ENCODE measurements around the gene VPS13A. TPM values are rescaled to one million over a fixed set of nuclear protein-coding genes. Genes with fewer than 3 reads are reported as not detected.
"Not testable (repeated sequence)": the region's sequence is repeated elsewhere in the genome, so short reads cannot be mapped to it uniquely, and the experiment has no call there.

Gene VPS13A
- total RNA-seq, 1 donor from 2014 or later = 47.7 TPM

DNA sequence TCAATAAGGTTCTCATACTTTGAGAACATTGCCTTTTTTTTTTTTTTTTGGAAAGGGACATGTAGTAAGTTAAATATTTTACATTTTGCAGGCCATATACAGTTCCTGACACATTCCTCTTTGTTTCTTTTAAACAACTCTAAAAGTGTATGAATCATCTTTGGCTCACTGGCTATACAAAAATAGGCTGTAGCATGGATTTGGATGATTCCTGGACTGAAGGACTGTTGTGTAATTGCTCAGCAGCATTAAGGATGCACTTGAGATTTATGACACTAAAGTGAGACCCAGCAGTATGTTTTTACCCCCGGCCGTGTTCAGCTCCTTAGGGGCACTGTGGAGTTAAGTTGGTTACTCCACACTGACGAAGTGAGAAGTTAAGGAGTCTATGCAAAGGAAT, 41.3 kb downstream of the VPS13A start:
- H3K4me1 Mint-ChIP-seq = peaks cover 4% of the 10 kb centered on the region
- peaks cover 32% of the 10 kb centered on the region for H3K36me3 Mint-ChIP-seq (ENCODE audit: low read depth)
- H3K4me3 Mint-ChIP-seq = no peak overlapping the region
- H3K27ac Mint-ChIP-seq = no peak overlapping the region
- no peak for DNase-seq
- no peaks in the 10 kb centered on the region for H3K27me3 Mint-ChIP-seq
- intact Hi-C loops (cut with micrococcal nuclease) = no loop called here
- H3K9me3 Mint-ChIP-seq = no peaks in the 10 kb centered on the region

- Mint-ChIP-seq H3K4me3 (no peak overlapping the region), H3K27me3 (no peaks in the 10 kb centered on the region), H3K9me3 (no peaks in the 10 kb centered on the region), H3K27ac (no peak overlapping the region), H3K36me3 (ENCODE audit: low read depth) (peaks cover 39% of the 10 kb centered on the region), H3K4me1 (peaks cover 4% of the 10 kb centered on the region)
- intact Hi-C loops (cut with micrococcal nuclease) = no loop called here
- no peak for DNase-seq
Measured at GRCh38 chr9:77221431-77221830, 44.1 kb downstream of the VPS13A start.

DNA sequence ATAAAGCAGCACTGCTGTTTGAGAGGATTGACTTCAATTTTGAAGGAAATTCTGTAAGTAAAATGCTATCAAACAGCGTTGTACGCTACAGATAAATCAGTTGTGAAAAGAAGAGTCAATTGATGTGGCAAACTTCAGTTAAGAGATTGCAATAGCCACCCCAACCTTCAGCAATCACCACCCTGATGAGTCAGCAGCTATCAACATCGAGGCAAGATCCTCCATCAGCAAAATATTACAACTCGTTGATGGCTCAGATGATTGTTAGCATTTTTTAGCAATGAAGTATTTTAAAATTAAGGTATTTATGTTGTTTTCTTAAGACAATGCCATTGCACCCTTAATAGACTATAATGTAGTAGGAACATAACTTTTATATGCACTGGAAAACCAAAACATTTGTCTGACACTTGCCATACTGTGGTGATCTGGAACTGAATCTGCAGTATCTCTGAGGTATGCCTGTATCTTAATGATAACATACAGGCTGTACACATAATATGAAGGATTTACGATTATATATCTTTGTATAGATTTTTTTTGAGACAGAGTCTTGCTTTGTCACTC, 47.5 kb downstream of the VPS13A start:
- Mint-ChIP-seq H3K27ac (no peak overlapping the region), H3K36me3 (ENCODE audit: low read depth) (peaks cover 42% of the 10 kb centered on the region), H3K4me1 (peaks cover 4% of the 10 kb centered on the region), H3K27me3 (no peaks in the 10 kb centered on the region), H3K9me3 (no peaks in the 10 kb centered on the region), H3K4me3 (no peak overlapping the region)
- no peak for DNase-seq
- intact Hi-C loops (cut with micrococcal nuclease) = no loop called here

DNA sequence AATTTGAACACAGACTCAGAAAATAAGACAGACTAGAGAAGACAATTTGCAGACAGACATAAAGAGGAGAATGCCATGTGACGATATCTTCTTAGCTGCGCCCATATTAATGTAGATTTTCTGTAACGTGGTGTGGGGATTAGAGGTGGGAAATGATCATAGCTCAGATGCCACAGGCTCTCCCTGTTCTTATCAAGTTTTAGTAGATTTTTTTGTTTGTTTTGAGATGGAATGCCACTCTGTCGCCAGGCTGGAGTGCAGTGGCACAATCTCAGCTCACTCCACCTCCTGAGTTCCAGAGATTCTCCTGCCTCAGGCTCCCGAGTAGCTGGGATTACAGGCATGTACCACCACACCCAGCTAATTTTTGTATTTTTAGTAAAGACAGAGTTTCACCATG, 59.4 kb downstream of the VPS13A start:
- Mint-ChIP-seq H3K4me3 (no peak overlapping the region), H3K27ac (no peak overlapping the region), H3K27me3 (no peaks in the 10 kb centered on the region), H3K4me1 (no peaks in the 10 kb centered on the region), H3K9me3 (peaks cover 4% of the 10 kb centered on the region), H3K36me3 (ENCODE audit: low read depth) (peaks cover 29% of the 10 kb centered on the region)
- intact Hi-C loops (cut with micrococcal nuclease) = no loop called here
- no peak for DNase-seq

- Mint-ChIP-seq H3K9me3 (peaks cover 4% of the 10 kb centered on the region), H3K27me3 (no peaks in the 10 kb centered on the region), H3K4me1 (no peaks in the 10 kb centered on the region), H3K36me3 (ENCODE audit: low read depth) (peaks cover 25% of the 10 kb centered on the region), H3K4me3 (no peak overlapping the region), H3K27ac (no peak overlapping the region)
- intact Hi-C loops (cut with micrococcal nuclease) = no loop called here
- DNase-seq = no peak
Measured at GRCh38 chr9:77237896-77238295, 60.6 kb downstream of the VPS13A start.

- Mint-ChIP-seq H3K4me3 (no peak overlapping the region), H3K36me3 (ENCODE audit: low read depth) (peaks cover 20% of the 10 kb centered on the region), H3K27me3 (no peaks in the 10 kb centered on the region), H3K27ac (no peak overlapping the region), H3K4me1 (peaks cover 3% of the 10 kb centered on the region), H3K9me3 (no peaks in the 10 kb centered on the region)
- intact Hi-C loops (cut with micrococcal nuclease) = no loop called here
- DNase-seq = no peak
Measured at GRCh38 chr9:77251050-77251449, 73.7 kb downstream of the VPS13A start.

DNA sequence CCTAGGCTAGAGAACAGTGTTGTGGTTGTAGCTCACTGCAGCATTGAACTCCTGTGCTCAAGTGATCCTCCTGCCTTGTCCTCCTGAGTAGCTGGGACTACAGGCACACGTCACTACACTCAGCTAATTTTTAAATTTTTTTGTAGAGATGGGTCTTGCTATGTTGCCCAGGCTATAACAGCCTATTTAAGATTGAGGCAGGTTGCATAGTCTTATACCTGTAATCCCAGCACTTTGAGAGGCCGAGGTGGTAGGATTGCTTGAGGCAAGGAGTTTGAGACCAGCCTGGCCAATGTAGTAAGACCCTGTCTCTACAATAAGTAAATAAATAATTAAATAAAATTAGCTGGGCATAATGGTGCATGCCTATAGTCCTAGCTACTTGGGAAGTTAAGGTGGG, 79.9 kb downstream of the VPS13A start:
- H3K27ac Mint-ChIP-seq = no peak overlapping the region
- intact Hi-C loops (cut with micrococcal nuclease) = no loop called here
- H3K4me3 Mint-ChIP-seq = no peak overlapping the region
- H3K9me3 Mint-ChIP-seq = no peaks in the 10 kb centered on the region
- no peaks in the 10 kb centered on the region for H3K27me3 Mint-ChIP-seq
- H3K36me3 Mint-ChIP-seq (ENCODE audit: low read depth) = peaks cover 30% of the 10 kb centered on the region
- no peak for DNase-seq
- peaks cover 3% of the 10 kb centered on the region for H3K4me1 Mint-ChIP-seq

DNA sequence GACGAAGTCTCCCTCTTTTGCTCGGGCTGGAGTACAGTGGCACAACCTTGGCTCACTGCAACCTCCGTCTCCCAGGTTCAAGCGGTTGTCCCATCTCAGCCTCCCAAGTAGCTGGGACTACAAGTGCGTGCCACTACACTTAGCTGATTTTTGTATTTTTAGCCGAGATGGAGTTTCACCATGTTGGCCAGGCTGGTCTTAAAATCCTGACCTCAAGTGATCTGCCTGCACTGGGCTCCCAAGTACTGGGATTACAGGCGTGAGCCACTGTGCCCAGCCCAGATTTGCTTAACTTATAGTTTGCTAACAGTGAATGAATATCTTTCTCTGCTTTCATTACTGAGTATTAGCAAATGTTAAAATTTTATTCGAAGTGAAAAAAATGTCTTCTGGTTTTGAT, 84.3 kb downstream of the VPS13A start:
- Mint-ChIP-seq H3K9me3 (peaks cover 19% of the 10 kb centered on the region), H3K27me3 (no peaks in the 10 kb centered on the region), H3K4me3 (no peak overlapping the region), H3K36me3 (ENCODE audit: low read depth) (peaks cover 46% of the 10 kb centered on the region), H3K27ac (no peak overlapping the region), H3K4me1 (no peaks in the 10 kb centered on the region)
- intact Hi-C loops (cut with micrococcal nuclease) = no loop called here
- no peak for DNase-seq

GRCh38 chr9:77267762-77268161, 90.4 kb downstream of the VPS13A start:
- H3K4me1 Mint-ChIP-seq; intact Hi-C loops (cut with micrococcal nuclease); H3K27me3 Mint-ChIP-seq; DNase-seq; H3K4me3 Mint-ChIP-seq; H3K27ac Mint-ChIP-seq: not testable (repeated sequence)
- Mint-ChIP-seq H3K36me3 (ENCODE audit: low read depth) (peaks cover 55% of the 10 kb centered on the region), H3K9me3 (peaks cover 20% of the 10 kb centered on the region)

GRCh38 chr9:77271023-77271690, 93.8 kb downstream of the VPS13A start:
- Mint-ChIP-seq H3K36me3 (ENCODE audit: low read depth) (peaks cover 28% of the 10 kb centered on the region), H3K27me3 (no peaks in the 10 kb centered on the region), H3K9me3 (peaks cover 8% of the 10 kb centered on the region), H3K4me3 (no peak overlapping the region), H3K27ac (no peak overlapping the region), H3K4me1 (no peaks in the 10 kb centered on the region)
- intact Hi-C loops (cut with micrococcal nuclease) = no loop called here
- no peak for DNase-seq

DNA sequence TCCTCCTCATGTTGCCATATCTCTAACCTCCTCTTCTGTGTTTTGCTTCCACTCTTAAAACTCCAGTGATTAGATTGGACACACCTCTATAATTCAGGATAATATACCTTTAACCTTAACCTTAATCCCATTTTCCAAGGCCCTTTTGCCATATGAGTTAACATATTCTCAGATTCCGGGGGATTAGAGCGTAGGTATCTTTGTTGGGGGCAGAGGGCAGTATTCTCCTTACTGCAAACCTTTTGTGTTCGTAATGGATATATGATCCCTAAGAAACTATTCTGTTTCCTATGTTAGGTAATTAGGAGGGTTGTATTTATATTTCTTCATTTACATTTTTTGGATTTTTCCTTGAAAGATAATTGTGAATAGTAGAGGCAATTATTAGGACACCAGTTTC, 99.5 kb downstream of the VPS13A start:
- Mint-ChIP-seq H3K4me3 (no peak overlapping the region), H3K27ac (no peak overlapping the region), H3K27me3 (no peaks in the 10 kb centered on the region)

DNA sequence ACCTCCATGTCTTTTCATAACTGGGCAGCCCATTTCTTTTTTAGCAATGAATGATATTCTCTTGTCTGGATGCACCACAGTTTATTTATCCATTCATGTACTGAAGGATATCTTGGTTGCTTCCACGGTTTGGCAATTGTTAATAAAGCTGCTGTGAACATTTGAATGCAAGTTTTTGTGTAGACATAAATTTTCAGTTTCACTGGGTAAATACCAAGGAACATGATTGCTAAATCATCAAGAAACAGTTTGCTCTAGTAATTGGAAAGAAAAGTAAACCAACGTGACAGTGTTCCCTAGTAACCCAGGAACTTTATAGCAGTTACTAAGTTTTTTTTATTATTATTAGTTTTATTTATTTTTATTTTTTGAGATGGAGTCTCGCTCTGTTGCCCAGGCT, 100.4 kb downstream of the VPS13A start:
- peaks cover 18% of the 10 kb centered on the region for H3K36me3 Mint-ChIP-seq (ENCODE audit: low read depth)
- no peaks in the 10 kb centered on the region for H3K27me3 Mint-ChIP-seq
- no peaks in the 10 kb centered on the region for H3K9me3 Mint-ChIP-seq
- DNase-seq = no peak
- intact Hi-C loops (cut with micrococcal nuclease) = no loop called here
- H3K4me1 Mint-ChIP-seq = peaks cover 7% of the 10 kb centered on the region
- no peak overlapping the region for H3K27ac Mint-ChIP-seq
- no peak overlapping the region for H3K4me3 Mint-ChIP-seq

More for the DNA sequence above, 99.5 kb downstream of the VPS13A start:
- Mint-ChIP-seq H3K9me3 (no peaks in the 10 kb centered on the region), H3K36me3 (ENCODE audit: low read depth) (peaks cover 18% of the 10 kb centered on the region), H3K4me1 (peaks cover 7% of the 10 kb centered on the region)
- DNase-seq = no peak
- intact Hi-C loops (cut with micrococcal nuclease) = no loop called here

DNA sequence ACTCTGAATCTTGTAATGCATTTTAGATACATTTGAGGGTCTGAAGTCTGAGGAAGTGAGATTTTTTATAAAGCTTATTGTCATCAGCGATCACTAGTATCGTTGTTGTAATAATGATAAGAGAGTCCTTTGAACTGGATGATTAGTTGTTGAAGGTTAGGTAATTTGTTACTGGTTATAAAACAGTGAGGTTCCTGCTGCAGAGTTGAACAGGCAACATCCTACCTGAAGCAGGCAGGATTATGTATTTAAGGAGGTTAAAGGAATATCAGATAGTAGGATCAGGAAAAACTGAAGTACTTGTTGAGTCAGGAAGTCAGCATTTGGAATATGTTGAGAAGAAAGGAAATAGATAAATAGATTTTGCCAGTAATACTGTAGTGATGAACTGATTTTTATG, 106.7 kb downstream of the VPS13A start:
- H3K27ac Mint-ChIP-seq = no peak overlapping the region
- peaks cover 16% of the 10 kb centered on the region for H3K9me3 Mint-ChIP-seq
- no peak overlapping the region for H3K4me3 Mint-ChIP-seq
- no peaks in the 10 kb centered on the region for H3K27me3 Mint-ChIP-seq
- DNase-seq = no peak
- peaks cover 7% of the 10 kb centered on the region for H3K4me1 Mint-ChIP-seq
- H3K36me3 Mint-ChIP-seq (ENCODE audit: low read depth) = peaks cover 42% of the 10 kb centered on the region
- intact Hi-C loops (cut with micrococcal nuclease) = no loop called here

GRCh38 chr9:77284616-77285015, 107.3 kb downstream of the VPS13A start:
- H3K4me3 Mint-ChIP-seq = no peak overlapping the region
- no peaks in the 10 kb centered on the region for H3K27me3 Mint-ChIP-seq
- H3K27ac Mint-ChIP-seq = no peak overlapping the region
- H3K9me3 Mint-ChIP-seq = peaks cover 16% of the 10 kb centered on the region
- H3K4me1 Mint-ChIP-seq = peaks cover 7% of the 10 kb centered on the region
- H3K36me3 Mint-ChIP-seq (ENCODE audit: low read depth) = peaks cover 41% of the 10 kb centered on the region
- intact Hi-C loops (cut with micrococcal nuclease) = no loop called here
- DNase-seq = no peak

DNA sequence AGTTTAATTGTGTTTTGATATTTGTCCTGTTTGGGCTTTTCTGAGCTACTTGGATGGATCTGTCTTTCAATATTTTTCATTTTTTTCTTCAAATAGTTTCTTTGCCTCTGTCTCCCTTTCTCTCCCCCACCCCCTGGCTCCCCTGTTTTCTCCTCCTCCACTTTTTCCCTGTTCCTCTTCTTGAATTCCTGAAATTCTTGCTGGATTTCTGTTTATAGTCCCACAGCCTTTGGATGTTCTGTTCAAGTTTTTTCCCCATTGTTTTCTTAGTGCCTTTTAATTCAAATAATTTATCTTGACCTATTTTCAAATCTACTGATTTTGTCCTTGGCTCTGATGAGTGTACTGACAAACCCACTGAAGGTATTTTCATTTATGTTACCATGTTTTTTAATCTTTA, 113.0 kb downstream of the VPS13A start:
- Mint-ChIP-seq H3K9me3 (peaks cover 16% of the 10 kb centered on the region), H3K27me3 (no peaks in the 10 kb centered on the region), H3K27ac (no peak overlapping the region), H3K36me3 (ENCODE audit: low read depth) (peaks cover 44% of the 10 kb centered on the region), H3K4me1 (peaks cover 2% of the 10 kb centered on the region), H3K4me3 (no peak overlapping the region)
- DNase-seq = no peak
- intact Hi-C loops (cut with micrococcal nuclease) = no loop called here
